IMR-90 (cell line): ENCODE data around the gene USPL1. TPM values are rescaled to one million over a fixed set of nuclear protein-coding genes. Genes with fewer than 3 reads are reported as not detected.

Source experiments
- ATAC-seq: fragments of 200-7000 bp; cut with Tn5 transposase; 2 replicates; pipeline ENCODE4 v1.9.1; 2020; ENCODE audit warnings: low read depth, mild to moderate bottlenecking, moderate library complexity
- BruUV-seq: library from RNA; stranded (reverse); fragments of 400-500 nt; replicated peaks from 2 replicates; lab custom pipeline; 2021; lab: Mats Ljungman, UMichigan
- CTCF ChIA-PET: fragments of 300-600 bp; formaldehyde crosslinking; extraction: SDS; loops from one replicate; lab custom pipeline; 2021; ENCODE audit warnings: antibody characterized with exemption; lab: Yijun Ruan, JAX
- POLR2A ChIA-PET: fragments of 300-600 bp; sonication (Branson Sonifier 250); formaldehyde crosslinking; loops from one replicate; lab custom pipeline; 2022; ENCODE audit warnings: antibody characterized with exemption; ENCODE audit not compliant: unreplicated experiment; lab: Charles Lee
- DNase-seq: peaks from one replicate; pipeline ENCODE4 v3.0.0; 2013
- H2AFZ ChIP-seq: replicated peaks from 2 replicates; pipeline ENCODE3; 2013; ENCODE audit warnings: low read length, mild to moderate bottlenecking; ENCODE audit not compliant: poor library complexity
- H2AK5ac ChIP-seq: 2 replicates; pipeline ENCODE4 v1.6.1; 2013; ENCODE audit warnings: low read depth, low read length, inconsistent platforms
- H2AK9ac ChIP-seq: replicated peaks from 2 replicates; pipeline ENCODE3; 2013; ENCODE audit warnings: mild to moderate bottlenecking, low read depth, low read length, moderate library complexity; ENCODE audit not compliant: poor library complexity
- H2BK120ac ChIP-seq: 2 replicates; pipeline ENCODE4 v1.6.1; 2013; ENCODE audit warnings: low read depth, low read length, inconsistent platforms
- H2BK15ac ChIP-seq: 3 replicates; pipeline ENCODE4 v1.6.1; 2013; ENCODE audit warnings: low read depth, low read length, inconsistent platforms
- H2BK20ac ChIP-seq: 2 replicates; pipeline ENCODE4 v1.6.1; 2013; ENCODE audit warnings: low read depth, mild to moderate bottlenecking, inconsistent platforms, low read length, moderate library complexity
- H2BK5ac ChIP-seq: 2 replicates; pipeline ENCODE4 v1.6.1; 2013; ENCODE audit warnings: mild to moderate bottlenecking, low read depth, low read length, inconsistent platforms; ENCODE audit not compliant: poor library complexity, severe bottlenecking
- H3K14ac ChIP-seq: replicated peaks from 2 replicates; pipeline ENCODE4 v1.6.1; 2013; ENCODE audit warnings: low read depth, low read length, inconsistent platforms
- H3K18ac ChIP-seq: 2 replicates; pipeline ENCODE4 v1.6.1; 2013; ENCODE audit warnings: low read depth, low read length, control low read depth
- H3K23ac ChIP-seq: 2 replicates; pipeline ENCODE4 v1.6.1; 2013; ENCODE audit warnings: low read depth, low read length, inconsistent platforms
- H3K27ac ChIP-seq: 2 replicates; pipeline ENCODE4 v1.5.1; 2013; ENCODE audit warnings: mild to moderate bottlenecking, control low read depth, low read length; ENCODE audit not compliant: insufficient read depth
- H3K27me3 ChIP-seq: 2 replicates; pipeline ENCODE4 v1.6.1; 2013; ENCODE audit warnings: low read length; ENCODE audit not compliant: control insufficient read depth, insufficient read depth
- H3K36me3 ChIP-seq: 2 replicates; pipeline ENCODE4 v1.6.1; 2013; ENCODE audit warnings: low read length, mixed read lengths; ENCODE audit not compliant: control insufficient read depth, insufficient read depth
- H3K4ac ChIP-seq: 2 replicates; pipeline ENCODE4 v1.6.1; 2013; ENCODE audit warnings: low read depth, low read length, inconsistent platforms
- H3K4me1 ChIP-seq: 2 replicates; pipeline ENCODE4 v1.6.1; 2013; ENCODE audit warnings: low read length, mixed read lengths; ENCODE audit not compliant: control insufficient read depth, insufficient read depth
- H3K4me2 ChIP-seq: 2 replicates; pipeline ENCODE4 v1.6.1; 2013; ENCODE audit warnings: low read depth, mild to moderate bottlenecking, control low read depth, low read length, moderate library complexity
- H3K4me3 ChIP-seq: 2 replicates; pipeline ENCODE4 v1.5.1; 2013; ENCODE audit warnings: low read depth, mild to moderate bottlenecking, control low read depth, low read length, moderate library complexity; ENCODE audit not compliant: insufficient read depth
- H3K56ac ChIP-seq: 2 replicates; pipeline ENCODE4 v1.6.1; 2013; ENCODE audit warnings: low read length, inconsistent platforms; ENCODE audit not compliant: insufficient read depth; ENCODE audit errors: extremely low read depth
- H3K79me1 ChIP-seq, 2 experiments: 2 replicates each; pipeline ENCODE4 v1.6.1; 2013; ENCODE audit warnings: low read length in 2 of 2, inconsistent platforms in 1 of 2, low read depth in 1 of 2
- H3K9ac ChIP-seq: 2 replicates; pipeline ENCODE4 v1.6.1; 2013; ENCODE audit warnings: low read depth, low read length, control low read depth
- H3K9me1 ChIP-seq: 2 replicates; pipeline ENCODE4 v1.6.1; 2013; ENCODE audit warnings: low read length, inconsistent platforms; ENCODE audit not compliant: insufficient read depth
- H3K9me3 ChIP-seq: 2 replicates; pipeline ENCODE4 v1.6.1; 2013; ENCODE audit warnings: low read length; ENCODE audit not compliant: control insufficient read depth, insufficient read depth
- H4K20me1 ChIP-seq: 2 replicates; pipeline ENCODE4 v1.6.1; 2013; ENCODE audit warnings: low read length, inconsistent platforms; ENCODE audit not compliant: insufficient read depth
- H4K5ac ChIP-seq: 2 replicates; pipeline ENCODE4 v1.6.1; 2013; ENCODE audit warnings: mild to moderate bottlenecking, low read depth, low read length, control low read depth
- H4K8ac ChIP-seq, 2 experiments: 2 replicates each; pipeline ENCODE4 v1.6.1; 2013; ENCODE audit warnings: low read depth in 2 of 2, low read length in 2 of 2, control low read depth in 1 of 2, inconsistent platforms in 1 of 2
- H4K91ac ChIP-seq: 2 replicates; pipeline ENCODE4 v1.6.1; 2013; ENCODE audit warnings: low read depth, low read length, inconsistent platforms; ENCODE audit not compliant: insufficient read depth
- CTCF ChIP-seq: conservative IDR thresholded peaks from 2 replicates; pipeline ENCODE4 v1.5.1; 2012; ENCODE audit warnings: mild to moderate bottlenecking, low read depth, low read length, improper control_type of control experiment
- ELK1 ChIP-seq: fragments of 150-350 bp; IDR thresholded peaks from 2 replicates; pipeline ENCODE4 v1.6.1; 2016; ENCODE audit warnings: low read depth, mild to moderate bottlenecking, low read length, moderate library complexity, borderline replicate concordance
- FOS ChIP-seq: fragments of 150-350 bp; IDR thresholded peaks from 2 replicates; pipeline ENCODE4 v1.6.1; 2016; ENCODE audit warnings: low read depth, low read length
- MAFK ChIP-seq: IDR thresholded peaks from 2 replicates; pipeline ENCODE4 v1.6.1; 2012; ENCODE audit warnings: low read depth, low read length, improper control_type of control experiment
- MAZ ChIP-seq: IDR thresholded peaks from 2 replicates; pipeline ENCODE4 v1.6.1; 2012; ENCODE audit warnings: low read depth, mild to moderate bottlenecking, low read length, improper control_type of control experiment, moderate library complexity, borderline replicate concordance
- MXI1 ChIP-seq: IDR thresholded peaks from 2 replicates; pipeline ENCODE4 v1.6.1; 2012; ENCODE audit warnings: low read depth, mild to moderate bottlenecking, low read length, moderate library complexity, borderline replicate concordance
- NFE2L2 ChIP-seq: fragments of 150-350 bp; IDR thresholded peaks from 2 replicates; pipeline ENCODE4 v1.6.1; 2016; ENCODE audit warnings: low read depth, mild to moderate bottlenecking, low read length
- POLR2A ChIP-seq: IDR thresholded peaks from 2 replicates; pipeline ENCODE4 v1.6.1; 2012; ENCODE audit warnings: mild to moderate bottlenecking, low read depth, low read length
- RAD21 ChIP-seq: IDR thresholded peaks from 2 replicates; pipeline ENCODE4 v1.6.1; 2012; ENCODE audit warnings: low read length, improper control_type of control experiment
- RCOR1 ChIP-seq: IDR thresholded peaks from 2 replicates; pipeline ENCODE4 v1.6.1; 2012; ENCODE audit warnings: mild to moderate bottlenecking, low read length, improper control_type of control experiment; ENCODE audit not compliant: insufficient replicate concordance
- RFX5 ChIP-seq: IDR thresholded peaks from 2 replicates; pipeline ENCODE4 v1.8.0; 2012; ENCODE audit warnings: low read depth, mild to moderate bottlenecking, low read length, moderate library complexity
- SMC3 ChIP-seq: fragments of 150-350 bp; IDR thresholded peaks from 2 replicates; pipeline ENCODE4 v1.6.1; 2016; ENCODE audit warnings: low read depth, mild to moderate bottlenecking, antibody characterized with exemption, low read length, moderate library complexity
- USF2 ChIP-seq: fragments of 150-350 bp; IDR thresholded peaks from 2 replicates; pipeline ENCODE4 v1.6.1; 2017; ENCODE audit warnings: mild to moderate bottlenecking, antibody characterized with exemption, low read length, low read depth
- WGBS, 2 experiments: methylation state at CpG; one replicate each; pipeline versions ENCODE4 v1.1.5 to v1.1.7; 2013; ENCODE audit warnings: missing lambda C conversion rate in 2 of 2; ENCODE audit not compliant: insufficient read length in 1 of 2; ENCODE audit errors: extremely low coverage in 2 of 2; 5-methylcytosine and 5-hydroxymethylcytosine counted together
- dilution Hi-C: fragments of 300-500 bp; cut with HindIII; formaldehyde crosslinking; loops from one replicate; pipeline ENCODE4 v1.14.3; 2018; ENCODE audit warnings: low sequenced_read_pairs; ENCODE audit not compliant: unreplicated experiment
- in situ Hi-C: fragments of 300-500 bp; cut with MboI; formaldehyde crosslinking; loops from 3 replicates; pipeline ENCODE4 v1.14.3; 2019; ENCODE audit warnings: low sequenced_read_pairs, inconsistent platforms, mixed read lengths
- intact Hi-C: fragments of 100-400 bp; cut with micrococcal nuclease; formaldehyde crosslinking; loops from 2 replicates; pipeline ENCODE4 v1.10.0; 2022
- polyA plus RNA-seq, 3 experiments: library from polyadenylated mRNA; depleted of rRNA; stranded (reverse); fragments of >200 nt; gene quantifications; 2 replicates each; pipeline ENCODE4 v1.2.3, GENCODE V29; 2012; ENCODE audit warnings: low replicate concordance in 1 of 3
- total RNA-seq: library from RNA; depleted of rRNA; stranded (reverse); fragments of >200 nt; gene quantifications from 2 replicates; pipeline ENCODE4 v1.2.3, GENCODE V29; 2012

The USPL1 gene
- total and polyA plus RNA-seq, 2 of the 4 experiments (the other 2 are of a cell fraction) = 12.1 to 15.4 TPM

GRCh38 chr13:30675717-30676116, 58.0 kb downstream of the USPL1 start:
- Histone ChIP-seq H2BK15ac (no peak overlapping the region; the same call in 2 of the 3 replicates), H3K9me3 (no peaks in the 10 kb centered on the region), H2BK20ac (no peak overlapping the region), H3K4me1 (peaks cover 2% of the 10 kb centered on the region), H2BK5ac (no peak overlapping the region), H3K14ac (no peak overlapping the region), H4K91ac (no peak overlapping the region), H4K20me1 (no peaks in the 10 kb centered on the region), H3K4ac (no peak overlapping the region), H3K18ac (no peak overlapping the region), H3K4me2 (no peak overlapping the region), H3K27me3 (no peaks in the 10 kb centered on the region), H2BK120ac (no peak overlapping the region), H3K27ac (no peak overlapping the region), H3K56ac (no peak overlapping the region), H2AK5ac (no peak overlapping the region), H2AFZ (no peak overlapping the region), H4K8ac (no peak overlapping the region), H3K9me1 (0 out of 2 replicates have a peak, but pooled peaks cover 3% of the 10 kb centered on the region), H3K36me3 (no peaks in the 10 kb centered on the region), H4K5ac (no peak overlapping the region), H3K23ac (no peak overlapping the region), H3K4me3 (no peak overlapping the region), H2AK9ac (no peak overlapping the region), H3K9ac (no peak overlapping the region), H3K79me1 (no peaks in the 10 kb centered on the region)
- in situ Hi-C loops = loop anchor here (10.0 kb wide), 1 partner anchor 189 kb away; no protein-coding TSS in a partner anchor
- ChIA-PET CTCF (interaction anchor here (1.0 to 1.4 kb wide), 2 partner anchors 117 to 369 kb away, joined by 3 to 4 read pairs; no protein-coding TSS in a partner anchor), POLR2A (no interaction called here)
- intact Hi-C loops = loop anchor here (10.0 kb wide), 1 partner anchor 339 kb away; no protein-coding TSS in a partner anchor
- BruUV-seq = no TSS peak
- dilution Hi-C loops = no loop called here
- DNase-seq (no peak), ATAC-seq (no peak)
- no peak for TF ChIP-seq MAZ
- TF ChIP-seq FOS = no peak
- no peak for TF ChIP-seq MXI1
- no peak for TF ChIP-seq RCOR1
- no peak for TF ChIP-seq POLR2A
- TF ChIP-seq SMC3 = no peak
- no peak for TF ChIP-seq NFE2L2
- no peak for TF ChIP-seq RAD21
- TF ChIP-seq MAFK = no peak
- no peak for TF ChIP-seq RFX5
- TF ChIP-seq USF2 = no peak
- TF ChIP-seq CTCF = no peak
- TF ChIP-seq ELK1 = no peak
- WGBS, 2 experiments = no CpG with 5 or more reads among the region's 3 CpGs
